CD4-positive, CD25-positive, alpha-beta regulatory T cell (primary cell): Measurements from ENCODE around the gene NEGR1. TPM values are rescaled to one million over a fixed set of nuclear protein-coding genes. Genes with fewer than 3 reads are reported as not detected.

Source experiments
- ATAC-seq, 2 donors: fragments of 150-1000 bp; cut with Tn5 transposase; one replicate each; pipeline ENCODE4 v1.10.0; 2021; ENCODE audit warnings: low read depth in 2 of 2, moderate number of reproducible peaks in 2 of 2, moderate library complexity in 1 of 2
- DNase-seq, 3 donors: peaks; one replicate each; pipeline versions ENCODE4 v3.0.0 to v3.0.0-alpha.2; 2012 to 2022; ENCODE audit warnings: mixed read lengths in 1 of 3
- H3K27ac ChIP-seq: one replicate; pipeline ENCODE4 v1.7.0; 2013; ENCODE audit warnings: mild to moderate bottlenecking, low read length; ENCODE audit not compliant: insufficient read depth, poor library complexity, severe bottlenecking
- H3K27me3 ChIP-seq: one replicate; pipeline ENCODE4 v1.7.0; 2013; ENCODE audit warnings: low read length; ENCODE audit not compliant: control insufficient read depth, insufficient read depth
- H3K36me3 ChIP-seq: one replicate; pipeline ENCODE4 v1.7.0; 2013; ENCODE audit warnings: mild to moderate bottlenecking, low read length, moderate library complexity; ENCODE audit not compliant: control insufficient read depth, insufficient read depth
- H3K4me1 ChIP-seq: 2 replicates; pipeline ENCODE4 v1.7.0; 2013; ENCODE audit warnings: mild to moderate bottlenecking, low read length; ENCODE audit not compliant: insufficient read depth, control insufficient read depth, poor library complexity, severe bottlenecking
- H3K4me3 ChIP-seq: one replicate; pipeline ENCODE4 v1.7.0; 2013; ENCODE audit warnings: low read depth, mild to moderate bottlenecking, low read length, moderate library complexity
- H3K9me3 ChIP-seq, 2 experiments: 1 replicate in 1 of 2; 2 replicates in 1 of 2; pipeline ENCODE4 v1.7.0; 2013; ENCODE audit warnings: low read length in 2 of 2, mild to moderate bottlenecking in 1 of 2, moderate library complexity in 1 of 2; ENCODE audit not compliant: control insufficient read depth in 2 of 2
- H3K27ac Mint-ChIP-seq, 3 donors: one replicate each; pipeline ENCODE4 v1.8.0; 2020 to 2022; ENCODE audit warnings: mild to moderate bottlenecking in 3 of 3, mixed read lengths in 3 of 3, moderate library complexity in 2 of 3
- H3K27me3 Mint-ChIP-seq: one replicate; pipeline ENCODE4 v1.8.0; 2022; ENCODE audit warnings: mild to moderate bottlenecking, mixed read lengths
- H3K36me3 Mint-ChIP-seq: one replicate; pipeline ENCODE4 v1.8.0; 2020; ENCODE audit warnings: mixed read lengths
- H3K4me1 Mint-ChIP-seq, 4 donors: one replicate each; pipeline ENCODE4 v1.8.0; 2020 to 2022; ENCODE audit warnings: mixed read lengths in 4 of 4, mild to moderate bottlenecking in 1 of 4
- H3K4me3 Mint-ChIP-seq, 4 donors: one replicate each; pipeline ENCODE4 v1.8.0; 2020 to 2022; ENCODE audit warnings: mild to moderate bottlenecking in 4 of 4, mixed read lengths in 4 of 4, moderate library complexity in 3 of 4
- H3K9me3 Mint-ChIP-seq, 7 donors: one replicate each; pipeline ENCODE4 v1.8.0; 2020 to 2022; ENCODE audit warnings: mixed read lengths in 7 of 7, mild to moderate bottlenecking in 3 of 7, moderate library complexity in 2 of 7
- polyA plus RNA-seq, 4 donors: library from polyadenylated mRNA; unstranded; fragments of 300-500 nt; fragmentation: Illumina TruSeq; gene quantifications; one replicate each; pipeline ENCODE4 v1.2.3, GENCODE V29; 2021
- total RNA-seq: library from RNA; stranded (reverse); gene quantifications from one replicate; pipeline ENCODE4 v1.2.3, GENCODE V29; 2022

The NEGR1 gene
- total and polyA plus RNA-seq, 5 donors from 2014 or later: not detected

DNA sequence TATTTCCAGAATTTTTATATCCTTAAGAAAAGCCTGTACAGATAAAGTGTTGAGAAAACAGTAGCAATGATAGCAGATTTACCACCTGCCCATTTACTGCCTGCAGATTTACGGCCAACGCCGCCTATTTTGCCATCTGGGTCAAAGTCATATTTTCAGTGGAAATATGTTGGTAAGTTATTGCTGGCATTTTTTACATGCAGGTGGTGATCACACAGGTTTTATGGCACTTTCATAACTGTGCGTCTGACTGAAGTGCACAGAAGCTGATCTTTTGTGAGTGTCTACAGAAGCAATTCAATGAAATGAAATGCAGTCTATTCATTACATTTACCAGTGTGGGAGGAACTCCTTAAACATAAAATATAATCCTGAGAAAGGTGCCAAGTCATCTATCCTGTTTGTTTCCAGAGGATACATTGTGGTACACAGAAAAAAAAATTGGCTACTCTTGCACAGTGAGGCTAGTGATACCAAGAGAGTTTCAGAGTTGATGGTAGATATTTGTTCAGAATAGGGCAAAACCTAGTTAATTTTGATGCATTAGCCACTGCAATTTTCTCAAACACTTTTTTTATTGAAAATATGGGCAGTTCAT is 458.5 kb downstream of the NEGR1 start:
- H3K36me3 ChIP-seq: no peaks in the 10 kb centered on the region
- H3K36me3 Mint-ChIP-seq: no peaks in the 10 kb centered on the region
- no peaks in the 10 kb centered on the region for H3K27me3 ChIP-seq
- no peak overlapping the region for H3K4me3 Mint-ChIP-seq
- peaks cover 0 to 8% (median 3%) of the 10 kb centered on the region in 7 donors for H3K9me3 Mint-ChIP-seq
- H3K27me3 Mint-ChIP-seq: no peaks in the 10 kb centered on the region
- no peak for ATAC-seq
- no peak for DNase-seq
- H3K4me1 ChIP-seq: no peaks in the 10 kb centered on the region
- no peaks in the 10 kb centered on the region for H3K9me3 ChIP-seq
- no peak overlapping the region for H3K27ac ChIP-seq
- H3K27ac Mint-ChIP-seq: no peak overlapping the region
- no peaks in the 10 kb centered on the region for H3K4me1 Mint-ChIP-seq
- no peak overlapping the region for H3K4me3 ChIP-seq

DNA sequence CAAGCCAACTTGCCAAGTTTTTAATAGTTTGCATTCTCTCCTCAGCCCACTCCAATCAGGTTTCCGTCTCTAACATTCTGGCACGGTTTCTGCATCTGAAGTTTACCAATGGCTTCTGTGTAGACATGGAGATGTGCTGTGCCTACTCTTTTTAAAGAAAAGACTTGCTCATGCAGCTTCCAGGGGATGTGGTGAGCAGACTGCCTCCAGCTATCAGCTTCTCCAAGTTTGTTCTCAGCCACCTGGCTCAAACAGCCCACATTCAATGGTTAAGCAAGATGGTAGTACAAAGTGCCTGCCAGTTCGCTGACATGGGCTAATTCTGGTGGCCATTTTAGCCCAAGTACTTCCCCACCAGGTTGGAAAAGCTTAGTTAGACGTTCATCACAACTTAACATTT is 465.3 kb downstream of the NEGR1 start:
- DNase-seq (no peak), ATAC-seq (no peak)
- Mint-ChIP-seq H3K36me3 (no peaks in the 10 kb centered on the region), H3K4me1 (no peaks in the 10 kb centered on the region), H3K9me3 (peaks cover 2 to 13% (median 6%) of the 10 kb centered on the region in 7 donors), H3K4me3 (no peak overlapping the region), H3K27ac (no peak overlapping the region), H3K27me3 (no peaks in the 10 kb centered on the region)
- Histone ChIP-seq H3K4me1 (no peaks in the 10 kb centered on the region), H3K9me3 (peaks cover 0 to 5% of the 10 kb centered on the region in 2 experiments), H3K27me3 (no peaks in the 10 kb centered on the region), H3K36me3 (no peaks in the 10 kb centered on the region), H3K4me3 (no peak overlapping the region), H3K27ac (no peak overlapping the region)

DNA sequence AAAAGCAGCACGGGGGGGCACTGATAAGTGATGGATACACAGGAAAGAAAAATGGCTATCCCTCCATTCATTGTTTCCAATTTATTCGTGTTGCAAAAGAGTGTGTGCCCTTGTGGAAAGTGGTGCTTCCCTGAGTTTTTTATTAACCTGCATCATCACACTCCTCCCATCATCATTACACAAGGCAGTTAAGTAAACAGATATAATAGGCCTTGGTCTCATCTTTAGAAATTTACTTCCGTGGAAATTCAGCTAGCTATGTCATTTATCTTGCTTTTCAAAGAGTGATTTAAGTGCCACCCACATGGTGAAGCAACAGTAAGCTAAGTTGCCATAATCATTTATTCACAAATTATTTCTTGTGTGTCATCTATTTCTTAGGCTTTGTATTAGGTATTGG is 473.3 kb downstream of the NEGR1 start:
- Mint-ChIP-seq H3K27ac (no peak overlapping the region), H3K27me3 (no peaks in the 10 kb centered on the region), H3K9me3 (peaks cover 0 to 9% (median 4%) of the 10 kb centered on the region in 7 donors), H3K36me3 (no peaks in the 10 kb centered on the region), H3K4me1 (no peaks in the 10 kb centered on the region), H3K4me3 (no peak overlapping the region)
- no peak overlapping the region for H3K27ac ChIP-seq
- ATAC-seq (no peak), DNase-seq (no peak)
- H3K27me3 ChIP-seq: no peaks in the 10 kb centered on the region
- H3K4me3 ChIP-seq: no peak overlapping the region
- no peaks in the 10 kb centered on the region for H3K36me3 ChIP-seq
- no peaks in the 10 kb centered on the region for H3K9me3 ChIP-seq
- H3K4me1 ChIP-seq: no peaks in the 10 kb centered on the region

- Mint-ChIP-seq H3K27ac (no peak overlapping the region), H3K27me3 (no peaks in the 10 kb centered on the region), H3K4me3 (no peak overlapping the region), H3K9me3 (peaks cover 0 to 7% (median 3%) of the 10 kb centered on the region in 7 donors), H3K36me3 (no peaks in the 10 kb centered on the region), H3K4me1 (no peaks in the 10 kb centered on the region)
- Histone ChIP-seq H3K27me3 (no peaks in the 10 kb centered on the region), H3K27ac (no peak overlapping the region), H3K36me3 (no peaks in the 10 kb centered on the region), H3K4me3 (no peak overlapping the region), H3K4me1 (no peaks in the 10 kb centered on the region), H3K9me3 (no peaks in the 10 kb centered on the region)
- no peak for ATAC-seq
- no peak for DNase-seq
Measured at GRCh38 chr1:71804140-71804539, 478.2 kb downstream of the NEGR1 start.

GRCh38 chr1:71796006-71796405 is 486.3 kb downstream of the NEGR1 start:
- H3K4me3 Mint-ChIP-seq: no peak overlapping the region
- DNase-seq (no peak), ATAC-seq (no peak)
- no peaks in the 10 kb centered on the region for H3K36me3 ChIP-seq
- H3K27me3 ChIP-seq: no peaks in the 10 kb centered on the region
- no peaks in the 10 kb centered on the region for H3K4me1 ChIP-seq
- no peaks in the 10 kb centered on the region for H3K27me3 Mint-ChIP-seq
- no peak overlapping the region for H3K27ac Mint-ChIP-seq
- H3K36me3 Mint-ChIP-seq: no peaks in the 10 kb centered on the region
- H3K4me3 ChIP-seq: no peak overlapping the region
- no peaks in the 10 kb centered on the region for H3K9me3 ChIP-seq
- H3K4me1 Mint-ChIP-seq: no peaks in the 10 kb centered on the region
- peaks cover 0 to 11% (median 3%) of the 10 kb centered on the region in 7 donors for H3K9me3 Mint-ChIP-seq
- no peak overlapping the region for H3K27ac ChIP-seq

DNA sequence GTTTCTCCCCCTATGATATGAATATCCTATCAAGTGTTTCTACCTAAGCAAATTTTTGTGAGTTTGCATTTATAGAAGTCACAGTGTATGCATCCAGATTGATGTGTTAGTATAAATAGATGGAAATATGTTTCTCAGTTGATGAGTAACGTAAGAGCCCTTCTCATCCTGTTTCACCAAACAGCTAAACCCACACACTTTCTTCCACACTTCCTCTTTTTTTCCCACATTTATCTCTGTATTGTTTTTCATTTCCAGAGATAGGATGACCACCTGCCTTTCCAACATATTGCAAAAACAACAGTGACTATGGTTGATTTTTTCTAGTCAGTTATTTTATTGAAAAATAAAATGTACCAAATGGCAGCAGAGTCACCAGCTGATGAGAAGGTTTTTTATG is 490.1 kb downstream of the NEGR1 start:
- Mint-ChIP-seq H3K27me3 (no peaks in the 10 kb centered on the region), H3K4me1 (no peaks in the 10 kb centered on the region), H3K36me3 (no peaks in the 10 kb centered on the region), H3K4me3 (no peak overlapping the region), H3K9me3 (peaks cover 0 to 8% (median 4%) of the 10 kb centered on the region in 7 donors), H3K27ac (no peak overlapping the region)
- no peaks in the 10 kb centered on the region for H3K36me3 ChIP-seq
- no peak overlapping the region for H3K4me3 ChIP-seq
- no peaks in the 10 kb centered on the region for H3K27me3 ChIP-seq
- no peak for ATAC-seq
- no peaks in the 10 kb centered on the region for H3K4me1 ChIP-seq
- DNase-seq: no peak
- H3K9me3 ChIP-seq: no peaks in the 10 kb centered on the region
- H3K27ac ChIP-seq: no peak overlapping the region

DNA sequence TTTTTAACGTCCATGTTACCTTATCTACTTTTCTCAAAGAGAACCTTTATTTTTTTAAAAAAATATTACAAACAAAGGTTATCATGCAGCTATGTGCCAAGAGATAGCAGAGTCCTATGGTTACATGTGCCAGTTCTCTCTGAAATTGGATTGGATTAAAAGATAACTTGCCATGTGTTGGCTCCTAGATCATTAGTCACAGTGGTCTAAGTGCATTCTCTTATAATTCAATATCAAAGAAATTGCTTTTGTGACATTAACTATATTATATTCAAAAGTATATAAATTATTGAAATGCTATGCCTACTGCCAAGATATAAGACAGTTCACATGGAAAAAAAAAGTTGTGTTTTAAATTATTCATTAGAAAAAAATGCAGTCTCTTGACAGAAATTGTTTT is 494.2 kb downstream of the NEGR1 start:
- DNase-seq: no peak
- no peaks in the 10 kb centered on the region for H3K4me1 ChIP-seq
- Mint-ChIP-seq H3K36me3 (no peaks in the 10 kb centered on the region), H3K27ac (no peak overlapping the region), H3K9me3 (peaks cover 0 to 7% (median 3%) of the 10 kb centered on the region in 7 donors), H3K4me3 (no peak overlapping the region), H3K4me1 (no peaks in the 10 kb centered on the region), H3K27me3 (no peaks in the 10 kb centered on the region)
- no peak for ATAC-seq
- no peak overlapping the region for H3K27ac ChIP-seq
- no peaks in the 10 kb centered on the region for H3K36me3 ChIP-seq
- H3K9me3 ChIP-seq: no peaks in the 10 kb centered on the region
- no peaks in the 10 kb centered on the region for H3K27me3 ChIP-seq
- no peak overlapping the region for H3K4me3 ChIP-seq

DNA sequence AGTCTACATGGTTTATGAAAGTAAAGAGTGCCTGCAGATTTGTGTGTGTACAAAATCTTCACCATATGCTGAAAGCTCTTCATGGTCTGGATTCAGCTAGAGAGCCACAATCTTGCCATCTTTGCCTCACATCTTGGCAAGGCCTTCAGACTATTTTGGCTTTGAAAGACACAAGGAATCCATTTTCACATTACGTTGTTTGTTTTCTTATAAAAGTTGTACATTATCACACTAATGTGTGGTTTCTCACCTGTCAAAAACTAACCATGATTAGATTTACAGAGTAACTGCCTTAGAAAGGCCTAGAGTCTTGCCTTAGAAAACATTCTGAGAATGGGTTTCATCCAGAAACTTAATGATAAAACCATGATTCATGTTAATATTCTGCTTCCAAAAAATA is 494.6 kb downstream of the NEGR1 start:
- no peaks in the 10 kb centered on the region for H3K4me1 Mint-ChIP-seq
- no peak for ATAC-seq
- no peak overlapping the region for H3K4me3 Mint-ChIP-seq
- Histone ChIP-seq H3K9me3 (no peaks in the 10 kb centered on the region), H3K4me3 (no peak overlapping the region), H3K36me3 (no peaks in the 10 kb centered on the region), H3K4me1 (no peaks in the 10 kb centered on the region), H3K27ac (no peak overlapping the region), H3K27me3 (no peaks in the 10 kb centered on the region)
- H3K27ac Mint-ChIP-seq: no peak overlapping the region
- no peaks in the 10 kb centered on the region for H3K36me3 Mint-ChIP-seq
- peaks cover 0 to 7% (median 3%) of the 10 kb centered on the region in 7 donors for H3K9me3 Mint-ChIP-seq
- DNase-seq: no peak
- H3K27me3 Mint-ChIP-seq: no peaks in the 10 kb centered on the region
